ENCODE measurements around the gene NUMBL.

Gene NUMBL

GRCh38 chr19:40685016-40685526 lies 5.4 kb downstream of the NUMBL start:
- peaks cover 66% of the 10 kb centered on the region for H3K36me3 ChIP-seq
- no peaks in the 10 kb centered on the region for H3K27me3 ChIP-seq
- no peaks in the 10 kb centered on the region for H4K20me1 ChIP-seq
- no peaks in the 10 kb centered on the region for H3K9me3 ChIP-seq
- H3K27ac ChIP-seq: no peak overlapping the region
- no peak overlapping the region for H3K4me3 ChIP-seq
- peaks cover 20% of the 10 kb centered on the region for H3K4me1 ChIP-seq
- no peak overlapping the region for H3K4me2 ChIP-seq
- no peak overlapping the region for H3K9ac ChIP-seq
- TF ChIP-seq Cebpa-rat (IDR thresholded peaks at IDR 0.05): no peak

- Histone ChIP-seq H4K20me1 (no peaks in the 10 kb centered on the region), H3K4me1 (peaks cover 12% of the 10 kb centered on the region), H3K36me3 (peaks cover 71% of the 10 kb centered on the region), H3K27me3 (no peaks in the 10 kb centered on the region), H3K9me3 (no peaks in the 10 kb centered on the region), H3K9ac (no peak overlapping the region), H3K4me3 (no peak overlapping the region), H3K4me2 (no peak overlapping the region), H3K27ac (no peak overlapping the region)
- TF ChIP-seq Cebpa-rat (IDR thresholded peaks at IDR 0.05): no peak
Measured at GRCh38 chr19:40684280-40684679, 6.2 kb downstream of the NUMBL start.

GRCh38 chr19:40683437-40683836 lies 7.0 kb downstream of the NUMBL start:
- Histone ChIP-seq H3K27me3 (no peaks in the 10 kb centered on the region), H3K4me1 (peaks cover 4% of the 10 kb centered on the region; the same call in 1 of the 2 replicates), H3K36me3 (peaks cover 79% of the 10 kb centered on the region), H3K4me3 (no peak overlapping the region), H4K20me1 (no peaks in the 10 kb centered on the region), H3K9me3 (no peaks in the 10 kb centered on the region), H3K27ac (no peak overlapping the region), H3K9ac (no peak overlapping the region), H3K4me2 (no peak overlapping the region)
- no peak for TF ChIP-seq Cebpa-rat (IDR thresholded peaks at IDR 0.05)

- Histone ChIP-seq H3K9ac (no peak overlapping the region), H3K27ac (no peak overlapping the region), H3K9me3 (no peaks in the 10 kb centered on the region), H3K36me3 (peaks cover 89% of the 10 kb centered on the region), H4K20me1 (no peaks in the 10 kb centered on the region), H3K4me2 (no peak overlapping the region), H3K4me3 (no peak overlapping the region), H3K4me1 (no peaks in the 10 kb centered on the region), H3K27me3 (no peaks in the 10 kb centered on the region)
- TF ChIP-seq Cebpa-rat (IDR thresholded peaks at IDR 0.05): no peak
Measured at GRCh38 chr19:40682431-40682964, 8.0 kb downstream of the NUMBL start.

GRCh38 chr19:40681039-40681438 lies 9.4 kb downstream of the NUMBL start:
- no peak for TF ChIP-seq Cebpa-rat (IDR thresholded peaks at IDR 0.05)
- peaks cover 92% of the 10 kb centered on the region for H3K36me3 ChIP-seq
- no peaks in the 10 kb centered on the region for H3K27me3 ChIP-seq
- H3K9me3 ChIP-seq: no peaks in the 10 kb centered on the region
- H3K4me1 ChIP-seq: no peaks in the 10 kb centered on the region
- no peaks in the 10 kb centered on the region for H4K20me1 ChIP-seq
- no peak overlapping the region for H3K4me3 ChIP-seq
- no peak overlapping the region for H3K9ac ChIP-seq
- no peak overlapping the region for H3K4me2 ChIP-seq
- no peak overlapping the region for H3K27ac ChIP-seq

- Histone ChIP-seq H3K27ac (no peak overlapping the region), H3K9ac (no peak overlapping the region), H3K4me1 (no peaks in the 10 kb centered on the region), H4K20me1 (no peaks in the 10 kb centered on the region), H3K9me3 (no peaks in the 10 kb centered on the region), H3K4me3 (no peak overlapping the region), H3K36me3 (peaks cover 93% of the 10 kb centered on the region), H3K27me3 (no peaks in the 10 kb centered on the region), H3K4me2 (no peak overlapping the region)
- no peak for TF ChIP-seq Cebpa-rat (IDR thresholded peaks at IDR 0.05)
Measured at GRCh38 chr19:40677156-40677555, 13.3 kb downstream of the NUMBL start.

GRCh38 chr19:40674291-40674690 lies 16.2 kb downstream of the NUMBL start:
- Histone ChIP-seq H3K27me3 (no peaks in the 10 kb centered on the region), H4K20me1 (no peaks in the 10 kb centered on the region), H3K27ac (no peak overlapping the region), H3K9me3 (peaks cover 13% of the 10 kb centered on the region), H3K36me3 (peaks cover 98% of the 10 kb centered on the region), H3K4me2 (no peak overlapping the region), H3K4me3 (no peak overlapping the region), H3K4me1 (no peaks in the 10 kb centered on the region), H3K9ac (no peak overlapping the region)
- no peak for TF ChIP-seq Cebpa-rat (IDR thresholded peaks at IDR 0.05)

GRCh38 chr19:40673397-40673796 lies 17.1 kb downstream of the NUMBL start:
- Histone ChIP-seq H3K9me3 (peaks cover 22% of the 10 kb centered on the region), H3K4me3 (no peak overlapping the region), H3K4me1 (no peaks in the 10 kb centered on the region), H3K4me2 (no peak overlapping the region), H4K20me1 (no peaks in the 10 kb centered on the region), H3K27ac (no peak overlapping the region), H3K9ac (no peak overlapping the region), H3K27me3 (no peaks in the 10 kb centered on the region), H3K36me3 (peaks cover 98% of the 10 kb centered on the region)
- no peak for TF ChIP-seq Cebpa-rat (IDR thresholded peaks at IDR 0.05)

- Histone ChIP-seq H3K27me3 (no peaks in the 10 kb centered on the region), H3K27ac (no peak overlapping the region), H4K20me1 (no peaks in the 10 kb centered on the region), H3K4me1 (no peaks in the 10 kb centered on the region), H3K9ac (no peak overlapping the region), H3K9me3 (peaks cover 23% of the 10 kb centered on the region), H3K4me2 (no peak overlapping the region), H3K36me3 (peaks cover 98% of the 10 kb centered on the region), H3K4me3 (no peak overlapping the region)
- TF ChIP-seq Cebpa-rat (IDR thresholded peaks at IDR 0.05): no peak
Measured at GRCh38 chr19:40672573-40673299, 17.7 kb downstream of the NUMBL start.

- no peaks in the 10 kb centered on the region for H3K4me1 ChIP-seq
- no peak overlapping the region for H3K27ac ChIP-seq
- H3K36me3 ChIP-seq: peaks cover 98% of the 10 kb centered on the region
Measured at GRCh38 chr19:40672038-40672437, 18.4 kb downstream of the NUMBL start.

More at GRCh38 chr19:40672038-40672437, 18.4 kb downstream of the NUMBL start:
- H3K27me3 ChIP-seq: no peaks in the 10 kb centered on the region
- H4K20me1 ChIP-seq: no peaks in the 10 kb centered on the region
- TF ChIP-seq Cebpa-rat (IDR thresholded peaks at IDR 0.05): no peak
- no peak overlapping the region for H3K4me2 ChIP-seq
- no peak overlapping the region for H3K4me3 ChIP-seq
- no peak overlapping the region for H3K9ac ChIP-seq
- peaks cover 23% of the 10 kb centered on the region for H3K9me3 ChIP-seq
